Right renal pelvis (tissue), 4 donors: ENCODE data around the gene PRKAR2B. TPM values are rescaled to one million over a fixed set of nuclear protein-coding genes. Genes with fewer than 3 reads are reported as not detected.
A peak's percentile ranks its signal among the peaks of the same experiment; 100 is the strongest.
"Not testable (repeated sequence)": the region's sequence is repeated elsewhere in the genome, so short reads cannot be mapped to it uniquely, and the experiment has no call there.

ENCODE experiments used
- DNase-seq, 4 donors: peaks; one replicate each; pipeline ENCODE4 v3.0.0-alpha.2; 2013; ENCODE audit warnings: low read depth in 4 of 4, low spot score in 3 of 4, missing footprints in 1 of 4
- polyA plus RNA-seq, 4 donors: library from polyadenylated mRNA; unstranded; fragments of 120-200 nt; gene quantifications; one replicate each; pipeline ENCODE4 v1.2.1, GENCODE V29; 2013; ENCODE audit not compliant: insufficient read length in 4 of 4

The PRKAR2B gene
- polyA plus RNA-seq, 4 donors: 38.6 to 54.8 (median 46.6) TPM

DNA sequence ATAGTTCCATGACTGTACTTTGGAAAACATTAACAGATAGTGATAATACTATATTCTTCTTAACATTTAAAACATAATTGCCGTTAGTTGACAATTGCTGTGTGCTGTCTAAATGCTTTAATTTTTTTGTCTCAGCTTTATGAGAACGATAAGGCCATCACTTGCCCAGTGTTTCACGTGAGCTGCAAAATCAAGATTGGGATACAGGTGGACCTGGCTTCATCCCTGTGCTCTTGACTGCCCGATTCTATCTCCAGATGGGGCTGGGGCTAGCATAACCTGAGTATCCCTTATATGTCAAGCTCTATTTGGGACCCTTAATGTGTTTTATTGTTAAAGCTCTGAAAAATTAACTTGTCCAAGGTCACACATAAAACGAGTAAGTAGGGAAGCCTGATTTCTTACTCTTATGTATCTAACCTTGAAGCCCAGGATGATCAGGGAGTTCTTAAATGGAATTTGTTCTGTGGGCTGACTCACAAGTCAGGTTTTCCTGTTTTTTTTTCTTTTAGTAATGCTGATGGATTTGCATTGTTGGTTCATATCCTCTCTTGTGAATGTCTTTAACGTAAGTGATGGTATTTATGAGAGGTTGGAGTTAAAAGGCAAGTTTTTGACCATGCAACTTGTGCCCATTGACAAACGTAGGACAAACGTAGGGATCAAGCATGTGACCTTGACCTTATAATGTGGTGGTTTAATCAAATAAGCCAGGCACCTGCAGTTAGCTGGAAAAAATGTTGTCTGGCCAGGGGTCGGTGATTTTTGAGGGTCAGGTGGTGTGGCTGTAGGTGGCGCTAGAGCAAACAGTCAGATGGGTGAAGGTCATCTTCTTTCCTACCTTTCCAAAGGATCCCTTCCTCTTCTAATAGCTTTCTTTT lies 3.6 kb downstream of the PRKAR2B start:
- DNase-seq: no peak

DNA sequence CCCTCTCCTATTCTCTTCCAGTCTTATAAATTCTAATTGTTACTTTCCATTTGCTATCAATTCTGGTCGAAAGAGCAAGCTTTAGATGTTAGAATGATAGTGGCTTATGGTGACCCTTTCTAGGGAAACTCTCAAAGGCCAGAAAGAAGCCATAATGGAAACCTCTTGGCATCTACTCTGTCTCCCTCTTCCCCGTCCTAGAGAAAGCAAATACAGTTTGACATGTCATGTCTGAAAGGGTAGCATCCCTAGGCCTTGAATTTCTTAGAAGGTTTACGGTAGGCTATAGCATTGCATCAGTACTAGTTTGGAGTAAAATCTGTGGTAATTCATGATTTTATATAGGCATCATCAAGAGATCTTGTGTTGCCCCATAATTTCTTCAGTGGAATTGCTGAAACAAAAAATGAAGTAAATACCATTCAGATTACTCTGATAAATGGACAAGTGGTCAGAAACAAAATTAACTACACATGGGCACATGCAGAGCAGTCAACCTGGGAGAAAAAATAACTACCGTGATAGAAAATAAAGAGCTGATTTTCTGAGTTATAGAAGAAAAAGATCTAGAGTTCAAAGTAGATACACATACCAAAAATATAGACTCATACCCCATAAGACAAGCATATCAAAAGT lies 4.4 kb downstream of the PRKAR2B start:
- no peak for DNase-seq

DNA sequence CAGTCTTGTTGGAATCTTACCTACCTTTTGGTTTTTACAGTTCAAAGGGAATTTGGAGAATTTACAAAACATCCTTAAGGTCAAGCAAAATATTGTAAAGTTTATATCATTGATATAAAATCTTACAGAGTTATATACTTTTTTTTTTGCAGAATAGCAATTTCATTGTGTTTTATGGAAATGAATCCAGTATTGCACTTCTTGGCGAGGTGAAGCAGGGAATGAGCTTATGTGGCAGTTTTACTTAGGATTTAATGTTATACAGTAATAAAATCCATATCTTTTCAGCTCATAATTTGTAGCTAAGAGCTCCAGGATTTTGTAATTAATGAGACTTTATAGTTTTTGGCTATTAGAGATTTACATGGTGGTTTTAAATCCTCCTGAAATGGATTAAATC lies 5.0 kb downstream of the PRKAR2B start:
- DNase-seq: no peak

DNA sequence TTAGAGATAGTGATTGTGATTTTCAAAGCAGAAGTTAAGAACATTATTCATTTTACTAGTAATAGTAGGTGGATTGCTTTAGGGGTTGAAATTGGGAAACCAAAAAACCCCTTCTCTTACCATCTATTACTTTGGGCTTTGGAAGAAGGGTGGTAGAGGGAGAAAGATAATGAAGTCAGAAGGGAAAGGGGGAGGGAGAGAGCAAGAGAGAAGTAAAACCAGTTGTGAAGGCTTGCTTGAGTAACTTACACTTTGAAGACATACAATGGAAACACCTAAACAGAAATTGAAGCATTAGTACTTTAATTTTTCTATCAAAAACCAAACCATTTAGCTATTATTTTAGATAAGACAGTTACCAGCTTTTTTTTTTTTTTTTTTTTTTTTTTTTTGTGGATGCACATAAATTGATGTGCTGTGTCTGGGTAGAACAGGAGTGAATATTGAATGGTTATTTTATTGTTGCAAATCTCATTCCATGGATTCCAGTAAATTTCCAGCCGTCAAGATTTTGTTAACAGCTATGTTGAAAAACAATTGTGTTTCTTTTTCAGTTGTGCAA lies 5.5 kb downstream of the PRKAR2B start:
- DNase-seq: no peak

DNA sequence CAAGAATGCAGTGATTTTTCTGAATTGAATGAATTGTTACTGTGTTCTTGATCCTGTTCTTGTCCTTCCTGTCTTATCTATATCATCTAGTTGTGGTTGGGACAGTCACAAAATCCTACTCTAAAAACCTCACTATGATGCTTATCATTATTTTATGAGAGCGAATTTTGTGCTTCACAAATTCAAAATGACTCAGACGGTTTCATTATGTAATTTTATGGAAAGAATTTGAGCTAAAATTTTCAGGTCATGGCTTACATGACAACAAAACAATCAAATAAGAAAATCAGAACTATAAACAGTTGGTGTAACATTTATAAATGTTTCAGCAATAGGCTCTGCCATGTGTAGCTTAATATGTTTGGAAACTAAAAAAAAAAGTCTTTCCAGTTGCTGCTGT lies 6.9 kb downstream of the PRKAR2B start:
- DNase-seq: no peak

DNA sequence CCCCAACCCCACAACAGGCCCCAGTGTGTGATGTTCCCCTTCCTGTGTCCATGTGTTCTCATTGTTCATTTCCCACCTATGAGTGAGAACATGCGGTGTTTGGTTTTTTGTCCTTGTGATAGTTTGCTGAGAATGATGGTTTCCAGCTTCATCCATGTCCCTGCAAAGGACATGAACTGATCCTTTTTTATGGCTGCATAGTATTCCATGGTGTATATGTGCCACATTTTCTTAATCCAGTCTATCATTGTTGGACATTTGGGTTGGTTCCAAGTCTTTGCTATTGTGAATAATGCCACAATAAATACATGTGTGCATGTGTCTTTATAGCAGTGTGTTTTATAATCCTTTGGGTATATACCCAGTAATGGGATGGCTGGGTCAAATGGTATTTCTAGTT lies 10.5 kb downstream of the PRKAR2B start:
- DNase-seq: not testable (repeated sequence)

DNA sequence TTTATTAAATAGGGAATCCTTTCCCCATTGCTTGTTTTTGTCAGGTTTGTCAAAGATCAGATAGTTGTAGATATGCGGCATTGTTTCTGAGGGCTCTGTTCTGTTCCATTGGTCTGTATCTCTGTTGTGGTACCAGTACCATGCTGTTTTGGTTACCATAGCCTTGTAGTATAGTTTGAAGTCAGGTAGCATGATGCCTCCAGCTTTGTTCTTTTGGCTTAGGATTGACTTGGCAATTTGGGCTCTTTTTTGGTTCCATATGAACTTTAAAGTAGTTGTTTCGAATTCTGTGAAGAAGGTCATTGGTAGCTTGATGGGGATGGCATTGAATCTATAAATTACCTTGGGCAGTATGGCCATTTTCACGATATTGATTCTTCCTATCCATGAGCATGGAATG lies 11.6 kb downstream of the PRKAR2B start:
- DNase-seq: not testable (repeated sequence)

DNA sequence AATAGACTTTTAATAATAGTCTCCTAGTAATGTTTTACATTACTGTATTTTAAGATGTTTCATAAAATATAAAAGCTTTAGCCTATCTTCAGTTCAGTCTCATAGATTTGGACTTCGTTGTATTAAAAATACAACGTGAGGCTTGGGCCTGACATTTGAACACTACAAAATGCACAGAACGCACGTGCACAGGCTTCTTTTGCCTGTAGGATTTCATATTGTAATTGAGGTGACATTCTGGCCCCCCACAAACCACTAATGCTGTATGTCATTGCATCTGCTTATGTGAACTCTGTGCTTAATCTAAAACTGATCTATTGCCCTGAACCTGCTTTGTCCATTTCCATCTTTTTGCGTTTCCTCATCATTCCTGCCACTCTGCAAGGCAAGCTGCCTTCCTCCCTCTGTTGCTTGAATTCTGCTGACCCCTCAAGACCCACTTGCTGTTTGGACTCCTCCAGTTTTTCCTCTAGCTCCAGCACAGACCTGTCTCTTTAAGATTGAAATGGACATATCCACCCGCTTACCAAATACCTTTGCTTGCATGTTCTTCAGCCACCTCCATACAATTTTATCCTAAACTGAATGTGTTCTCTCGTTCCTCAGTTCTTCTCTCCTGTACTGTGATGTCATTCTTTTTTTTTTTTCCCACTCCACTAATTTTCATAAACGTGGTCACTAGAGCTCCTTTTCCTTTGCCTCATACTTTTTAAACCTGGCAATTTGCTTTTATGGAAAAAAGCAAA lies 12.4 kb downstream of the PRKAR2B start:
- DNase-seq: no peak

DNA sequence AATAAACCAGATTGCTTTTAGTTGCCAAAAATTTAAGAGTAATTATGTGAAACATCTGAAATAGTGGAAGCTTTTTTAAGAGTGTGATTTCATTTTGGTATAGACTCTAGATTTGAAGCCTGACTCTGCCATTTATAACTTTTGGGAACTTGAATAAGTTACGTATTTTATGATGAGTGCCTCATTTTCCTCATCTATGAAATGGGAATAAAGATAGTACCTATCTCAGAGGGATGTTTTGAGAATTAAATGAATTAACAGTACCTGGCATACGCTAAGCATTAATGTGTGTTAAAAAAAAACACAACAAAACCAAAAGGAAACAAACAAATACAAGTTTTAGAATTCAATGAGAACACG lies 12.9 kb downstream of the PRKAR2B start:
- no peak for DNase-seq

DNA sequence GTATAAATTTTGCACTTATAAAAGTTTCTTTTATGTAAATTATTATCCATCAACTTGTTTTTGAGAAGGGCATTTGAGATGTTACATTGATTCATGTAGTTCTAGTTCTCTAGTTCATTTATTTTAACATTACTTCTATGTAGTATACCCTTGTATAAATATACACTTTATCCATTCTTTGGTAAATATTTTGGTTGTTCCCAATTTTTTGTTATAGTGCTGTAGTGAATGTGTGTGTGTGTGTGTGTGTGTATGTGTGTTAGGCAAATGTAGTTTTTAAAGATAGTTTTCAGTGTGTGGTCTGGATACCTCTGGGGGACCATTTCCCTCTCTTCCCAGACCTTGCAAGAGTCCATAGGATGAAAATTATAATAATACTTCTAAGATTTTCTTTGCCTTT lies 15.0 kb downstream of the PRKAR2B start:
- no peak for DNase-seq

DNA sequence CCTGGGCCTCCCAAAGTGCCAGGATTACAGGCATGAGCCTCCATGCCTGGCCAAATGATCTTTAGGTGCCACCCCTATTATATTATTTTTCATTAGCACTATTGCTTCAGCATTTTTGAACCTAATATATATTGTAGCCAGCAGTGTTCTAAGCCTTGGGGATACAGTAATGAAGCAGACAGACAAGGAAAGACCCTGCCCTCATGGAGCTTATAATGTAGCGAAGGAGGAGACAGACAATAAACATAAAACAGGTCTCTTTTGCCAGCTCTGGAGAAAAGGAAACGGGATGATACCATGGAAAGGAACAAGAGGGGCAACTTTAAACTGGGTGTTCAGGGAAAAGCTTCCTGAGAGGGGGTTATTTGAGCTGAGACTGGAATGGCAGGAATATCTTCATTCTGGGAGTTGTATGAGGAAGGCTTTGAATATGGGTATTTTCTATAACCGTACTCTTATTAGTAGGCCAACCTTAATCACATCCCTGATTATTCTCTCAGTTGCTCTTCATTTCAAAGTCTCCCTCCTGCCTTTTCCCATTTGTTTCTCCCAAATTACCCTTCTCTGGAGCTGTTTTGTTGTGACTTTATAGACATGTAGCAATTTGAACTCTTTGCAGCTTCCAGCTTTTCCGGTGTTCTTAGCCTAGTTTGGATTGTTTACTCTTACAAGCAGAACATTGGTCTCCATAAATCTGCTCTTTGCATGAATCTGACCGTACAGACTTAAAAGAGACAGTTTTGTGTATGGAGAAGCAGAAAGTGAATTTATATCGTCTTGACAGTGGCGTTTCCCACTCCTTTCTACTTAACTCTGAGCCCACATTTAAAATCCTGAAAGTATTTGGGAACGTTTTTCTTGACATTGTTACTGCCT lies 19.0 kb downstream of the PRKAR2B start:
- DNase-seq: peak in 2 of 4 donors; percentile 8 to 28

DNA sequence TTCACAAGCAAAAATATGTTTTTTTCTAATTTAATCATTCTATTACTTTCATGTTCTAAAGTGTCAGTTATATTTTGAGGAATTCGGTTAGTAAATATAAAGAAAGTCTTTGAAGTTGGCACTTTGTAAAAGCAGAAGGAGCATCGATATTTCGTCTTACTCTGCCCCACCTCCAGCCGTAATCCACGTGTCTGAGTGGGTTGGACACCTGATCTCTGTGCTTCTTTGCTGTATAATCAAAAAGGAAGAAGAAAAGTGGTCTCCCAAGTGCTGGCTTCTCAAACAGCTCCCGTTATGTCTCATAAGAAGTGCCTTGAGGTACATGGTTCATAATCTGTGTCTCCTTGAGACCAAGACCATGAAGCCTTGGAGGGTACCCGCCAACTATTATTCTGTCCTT lies 19.8 kb downstream of the PRKAR2B start:
- no peak for DNase-seq

DNA sequence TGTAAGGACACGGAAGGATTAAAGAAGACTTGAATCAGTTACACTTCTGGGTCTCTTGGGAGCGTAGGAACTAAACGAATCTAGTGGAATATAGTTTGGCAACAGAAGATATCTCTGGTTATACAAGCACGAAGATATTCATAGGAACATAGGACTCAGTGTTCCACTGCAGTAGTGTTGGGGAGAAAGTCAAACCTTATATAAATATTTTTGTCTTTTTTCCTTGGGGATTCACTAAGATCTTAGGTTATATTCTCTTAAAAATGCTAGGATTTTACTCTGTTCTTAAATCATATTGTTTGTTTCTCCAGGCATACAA lies 21.4 kb downstream of the PRKAR2B start:
- DNase-seq: no peak

DNA sequence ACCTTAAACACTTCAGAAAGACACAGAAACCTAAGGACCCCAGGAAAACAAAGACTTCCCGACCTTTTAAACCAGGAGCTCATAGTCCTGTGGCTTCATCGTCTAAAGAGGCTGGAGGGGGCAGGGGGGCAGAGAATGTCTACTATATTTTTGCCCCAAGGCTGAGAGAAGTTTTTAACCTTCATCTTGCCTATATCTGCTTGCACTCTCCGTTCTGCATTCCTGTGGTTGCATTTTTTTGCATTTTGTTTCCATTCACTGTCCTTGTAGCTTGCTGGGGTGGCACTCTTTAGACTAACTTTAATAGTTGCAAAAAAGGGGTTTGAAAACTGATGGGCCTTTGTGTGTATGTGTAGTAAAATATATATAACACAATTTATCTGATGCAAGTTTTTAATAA lies 23.7 kb downstream of the PRKAR2B start:
- DNase-seq: no peak

DNA sequence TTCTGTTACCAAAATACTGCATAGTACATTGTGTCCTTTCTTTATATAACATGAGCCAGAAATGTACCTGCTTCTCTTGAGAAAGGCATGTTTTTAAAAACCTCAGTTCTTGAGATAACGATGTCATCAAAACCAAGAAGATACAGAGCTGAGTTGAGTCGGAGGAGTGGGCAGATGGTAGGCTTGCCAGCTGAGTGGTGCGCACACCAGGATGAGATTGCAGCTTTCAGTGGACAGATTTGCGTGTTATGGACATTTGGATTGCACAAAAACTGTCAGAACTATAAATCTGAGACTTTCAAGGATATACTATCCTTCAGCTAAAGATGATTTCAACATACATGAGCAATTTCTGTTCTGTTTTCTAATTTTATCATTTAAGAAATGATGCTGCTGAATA lies 25.0 kb downstream of the PRKAR2B start:
- DNase-seq: no peak

DNA sequence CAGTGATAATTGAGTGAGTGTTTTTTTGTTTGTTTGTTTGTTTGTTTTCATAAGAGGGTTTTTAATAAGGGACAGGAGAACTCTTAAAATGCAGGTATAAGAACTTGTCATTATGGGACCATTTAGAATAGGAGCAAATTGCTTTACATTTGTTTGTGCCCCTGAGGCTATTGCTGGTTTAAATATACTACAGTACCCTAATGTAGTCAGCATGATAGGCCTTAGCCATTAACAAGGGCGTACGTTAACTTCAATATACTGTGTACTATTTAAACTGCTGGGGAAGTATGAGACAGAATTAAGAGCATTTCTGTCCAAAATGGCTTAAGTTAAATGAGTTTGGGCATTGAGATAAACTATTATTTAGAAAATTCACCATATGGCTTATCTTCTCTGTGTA lies 26.2 kb downstream of the PRKAR2B start:
- no peak for DNase-seq

DNA sequence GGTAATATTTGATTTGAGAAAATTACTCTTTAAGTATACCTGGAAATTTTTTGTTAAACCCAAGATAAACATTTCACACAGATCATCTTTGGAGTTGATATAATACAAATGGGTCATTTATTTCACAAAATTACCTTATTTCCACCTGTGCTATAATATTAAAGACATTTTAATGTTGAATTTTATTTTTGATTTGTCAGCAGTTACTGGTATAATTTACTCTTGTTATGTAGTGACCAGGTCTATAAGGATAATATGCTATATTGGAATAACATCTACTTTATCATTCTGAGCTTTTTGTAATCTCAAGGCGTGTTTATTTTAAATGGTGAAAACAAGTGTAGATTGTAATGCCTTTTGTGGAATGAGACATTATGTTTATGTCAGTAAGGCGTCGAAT lies 26.6 kb downstream of the PRKAR2B start:
- no peak for DNase-seq

DNA sequence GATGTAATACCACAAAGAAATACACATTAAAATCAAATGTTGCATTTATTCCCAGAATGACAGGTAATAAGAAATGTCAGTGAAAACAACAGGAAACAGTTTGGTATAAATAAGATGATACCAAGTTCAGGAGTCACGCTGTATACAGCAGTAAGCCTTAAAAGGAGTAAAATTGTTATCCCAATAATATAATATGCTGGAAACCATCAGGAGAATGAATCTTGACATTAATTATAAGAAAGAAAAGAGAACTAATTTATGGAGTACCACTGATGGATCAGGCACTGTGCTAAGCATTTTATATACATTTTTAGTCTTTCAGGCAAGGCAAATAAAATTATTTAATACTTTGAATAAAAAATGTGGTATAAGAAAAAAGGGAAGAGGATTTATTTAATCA lies 27.6 kb downstream of the PRKAR2B start:
- no peak for DNase-seq

DNA sequence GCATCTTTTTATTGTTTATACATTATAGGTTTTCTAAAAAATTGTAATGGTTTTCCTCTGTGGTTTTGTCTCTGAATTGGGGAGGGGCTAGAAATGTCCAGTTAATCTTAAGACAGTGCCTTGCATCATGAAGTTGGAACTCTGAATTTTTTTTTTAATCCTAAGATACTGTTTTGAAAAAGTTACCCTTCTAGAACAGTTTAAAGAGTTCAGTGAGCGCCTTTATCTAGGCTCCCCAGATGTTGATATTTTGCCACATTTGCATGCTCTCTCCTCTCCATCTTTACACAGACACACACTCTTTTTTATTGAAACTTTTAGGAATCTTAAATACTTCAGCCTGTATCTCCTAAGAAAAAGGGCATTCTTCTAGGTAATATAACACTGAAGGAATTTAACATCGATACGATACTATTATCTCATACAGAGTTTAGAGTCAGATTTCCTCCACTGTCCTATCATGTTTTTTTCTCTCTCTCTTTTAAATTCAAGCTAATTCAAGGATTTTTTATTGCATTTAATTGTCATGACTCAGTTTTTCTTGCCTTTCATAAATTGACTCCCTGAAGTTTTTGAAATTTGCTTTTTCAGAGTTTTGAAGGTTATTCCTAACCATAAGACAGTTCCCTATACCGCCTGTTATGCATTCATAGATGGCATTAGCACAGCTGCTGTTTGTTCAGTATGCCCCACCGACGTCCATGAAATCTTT lies 31.5 kb downstream of the PRKAR2B start:
- no peak for DNase-seq
